ENCODE data around the gene HERC3. TPM values are rescaled to one million over a fixed set of nuclear protein-coding genes. Genes with fewer than 3 reads are reported as not detected.

HERC3 gene
- total and polyA plus RNA-seq, 4 donors = 5.1 to 22.1 (median 10.0) TPM

DNA sequence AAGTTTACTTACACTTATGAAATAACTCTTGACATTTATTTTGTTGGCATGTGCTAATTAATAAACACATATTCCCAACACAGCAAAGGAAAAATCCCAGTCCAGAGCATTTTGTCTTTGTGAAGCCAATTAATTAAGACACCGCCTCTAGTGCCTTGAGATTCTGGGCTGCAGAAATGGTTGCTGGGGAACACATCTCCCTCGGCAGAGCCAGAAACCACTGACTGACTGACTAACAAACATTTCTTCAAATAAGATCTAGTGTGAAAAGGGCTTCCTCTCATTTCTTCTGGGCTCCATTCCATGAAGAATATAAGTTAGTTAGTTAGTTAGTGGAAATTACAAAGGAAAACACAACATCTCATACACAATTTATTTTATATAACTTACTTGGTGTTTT, 133.7 kb downstream of the HERC3 start:
- Histone ChIP-seq H3K4me1 (ENCODE audit: control insufficient read depth in 4 of 4, insufficient read depth in 4 of 4, low read length in 3 of 4) (peaks cover 3 to 5% (median 4%) of the 10 kb centered on the region in 4 donors), H3K36me3 (ENCODE audit: control insufficient read depth in 4 of 4, insufficient read depth in 3 of 4, low read depth in 1 of 4, low read length in 3 of 4) (peaks cover 8 to 46% (median 35%) of the 10 kb centered on the region in 4 donors), H3K9ac (ENCODE audit: low read depth in 1 of 2, low read length in 2 of 2) (no peak overlapping the region), H3K27ac (ENCODE audit: low read depth in 1 of 2, low read length in 2 of 2) (no peak overlapping the region), H3K27me3 (ENCODE audit: control insufficient read depth in 4 of 4, insufficient read depth in 4 of 4, low read length in 3 of 4) (no peaks in the 10 kb centered on the region), H3K9me3 (ENCODE audit: control insufficient read depth in 4 of 4, low read length in 3 of 4) (no peaks in the 10 kb centered on the region), H3K4me3 (ENCODE audit: low read depth in 1 of 3, low read length in 3 of 3) (no peak overlapping the region)
- TF ChIP-seq, protein P1, sequence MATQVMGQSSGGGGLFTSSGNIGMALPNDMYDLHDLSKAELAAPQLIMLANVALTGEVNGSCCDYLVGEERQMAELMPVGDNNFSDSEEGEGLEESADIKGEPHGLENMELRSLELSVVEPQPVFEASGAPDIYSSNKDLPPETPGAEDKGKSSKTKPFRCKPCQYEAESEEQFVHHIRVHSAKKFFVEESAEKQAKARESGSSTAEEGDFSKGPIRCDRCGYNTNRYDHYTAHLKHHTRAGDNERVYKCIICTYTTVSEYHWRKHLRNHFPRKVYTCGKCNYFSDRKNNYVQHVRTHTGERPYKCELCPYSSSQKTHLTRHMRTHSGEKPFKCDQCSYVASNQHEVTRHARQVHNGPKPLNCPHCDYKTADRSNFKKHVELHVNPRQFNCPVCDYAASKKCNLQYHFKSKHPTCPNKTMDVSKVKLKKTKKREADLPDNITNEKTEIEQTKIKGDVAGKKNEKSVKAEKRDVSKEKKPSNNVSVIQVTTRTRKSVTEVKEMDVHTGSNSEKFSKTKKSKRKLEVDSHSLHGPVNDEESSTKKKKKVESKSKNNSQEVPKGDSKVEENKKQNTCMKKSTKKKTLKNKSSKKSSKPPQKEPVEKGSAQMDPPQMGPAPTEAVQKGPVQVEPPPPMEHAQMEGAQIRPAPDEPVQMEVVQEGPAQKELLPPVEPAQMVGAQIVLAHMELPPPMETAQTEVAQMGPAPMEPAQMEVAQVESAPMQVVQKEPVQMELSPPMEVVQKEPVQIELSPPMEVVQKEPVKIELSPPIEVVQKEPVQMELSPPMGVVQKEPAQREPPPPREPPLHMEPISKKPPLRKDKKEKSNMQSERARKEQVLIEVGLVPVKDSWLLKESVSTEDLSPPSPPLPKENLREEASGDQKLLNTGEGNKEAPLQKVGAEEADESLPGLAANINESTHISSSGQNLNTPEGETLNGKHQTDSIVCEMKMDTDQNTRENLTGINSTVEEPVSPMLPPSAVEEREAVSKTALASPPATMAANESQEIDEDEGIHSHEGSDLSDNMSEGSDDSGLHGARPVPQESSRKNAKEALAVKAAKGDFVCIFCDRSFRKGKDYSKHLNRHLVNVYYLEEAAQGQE (IDR thresholded peaks at IDR 0.05) = no peak
- TF ChIP-seq EGR1 (IDR thresholded peaks at IDR 0.05; ENCODE audit: low read depth in 2 of 2) (no peak), NR2F2 (IDR thresholded peaks at IDR 0.05) (no peak), HNF4A (conservative IDR thresholded peaks at IDR 0.05) (no peak), RAD21 (IDR thresholded peaks at IDR 0.05) (no peak), YY1 (IDR thresholded peaks at IDR 0.05) (no peak), HNF4G (IDR thresholded peaks at IDR 0.05) (no peak)
- TF ChIP-seq, protein P2, sequence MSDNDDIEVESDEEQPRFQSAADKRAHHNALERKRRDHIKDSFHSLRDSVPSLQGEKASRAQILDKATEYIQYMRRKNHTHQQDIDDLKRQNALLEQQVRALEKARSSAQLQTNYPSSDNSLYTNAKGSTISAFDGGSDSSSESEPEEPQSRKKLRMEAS (IDR thresholded peaks at IDR 0.05) = no peak
- TF ChIP-seq, protein P3, sequence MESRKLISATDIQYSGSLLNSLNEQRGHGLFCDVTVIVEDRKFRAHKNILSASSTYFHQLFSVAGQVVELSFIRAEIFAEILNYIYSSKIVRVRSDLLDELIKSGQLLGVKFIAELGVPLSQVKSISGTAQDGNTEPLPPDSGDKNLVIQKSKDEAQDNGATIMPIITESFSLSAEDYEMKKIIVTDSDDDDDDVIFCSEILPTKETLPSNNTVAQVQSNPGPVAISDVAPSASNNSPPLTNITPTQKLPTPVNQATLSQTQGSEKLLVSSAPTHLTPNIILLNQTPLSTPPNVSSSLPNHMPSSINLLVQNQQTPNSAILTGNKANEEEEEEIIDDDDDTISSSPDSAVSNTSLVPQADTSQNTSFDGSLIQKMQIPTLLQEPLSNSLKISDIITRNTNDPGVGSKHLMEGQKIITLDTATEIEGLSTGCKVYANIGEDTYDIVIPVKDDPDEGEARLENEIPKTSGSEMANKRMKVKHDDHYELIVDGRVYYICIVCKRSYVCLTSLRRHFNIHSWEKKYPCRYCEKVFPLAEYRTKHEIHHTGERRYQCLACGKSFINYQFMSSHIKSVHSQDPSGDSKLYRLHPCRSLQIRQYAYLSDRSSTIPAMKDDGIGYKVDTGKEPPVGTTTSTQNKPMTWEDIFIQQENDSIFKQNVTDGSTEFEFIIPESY (IDR thresholded peaks at IDR 0.05) = no peak
- TF ChIP-seq, protein P4, sequence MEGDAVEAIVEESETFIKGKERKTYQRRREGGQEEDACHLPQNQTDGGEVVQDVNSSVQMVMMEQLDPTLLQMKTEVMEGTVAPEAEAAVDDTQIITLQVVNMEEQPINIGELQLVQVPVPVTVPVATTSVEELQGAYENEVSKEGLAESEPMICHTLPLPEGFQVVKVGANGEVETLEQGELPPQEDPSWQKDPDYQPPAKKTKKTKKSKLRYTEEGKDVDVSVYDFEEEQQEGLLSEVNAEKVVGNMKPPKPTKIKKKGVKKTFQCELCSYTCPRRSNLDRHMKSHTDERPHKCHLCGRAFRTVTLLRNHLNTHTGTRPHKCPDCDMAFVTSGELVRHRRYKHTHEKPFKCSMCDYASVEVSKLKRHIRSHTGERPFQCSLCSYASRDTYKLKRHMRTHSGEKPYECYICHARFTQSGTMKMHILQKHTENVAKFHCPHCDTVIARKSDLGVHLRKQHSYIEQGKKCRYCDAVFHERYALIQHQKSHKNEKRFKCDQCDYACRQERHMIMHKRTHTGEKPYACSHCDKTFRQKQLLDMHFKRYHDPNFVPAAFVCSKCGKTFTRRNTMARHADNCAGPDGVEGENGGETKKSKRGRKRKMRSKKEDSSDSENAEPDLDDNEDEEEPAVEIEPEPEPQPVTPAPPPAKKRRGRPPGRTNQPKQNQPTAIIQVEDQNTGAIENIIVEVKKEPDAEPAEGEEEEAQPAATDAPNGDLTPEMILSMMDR (IDR thresholded peaks at IDR 0.05; ENCODE audit: low read depth, low read length, missing input control) = no peak
- TF ChIP-seq, protein P5, sequence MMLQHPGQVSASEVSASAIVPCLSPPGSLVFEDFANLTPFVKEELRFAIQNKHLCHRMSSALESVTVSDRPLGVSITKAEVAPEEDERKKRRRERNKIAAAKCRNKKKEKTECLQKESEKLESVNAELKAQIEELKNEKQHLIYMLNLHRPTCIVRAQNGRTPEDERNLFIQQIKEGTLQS (IDR thresholded peaks at IDR 0.05) = no peak
- no peak for DNase-seq (ENCODE audit: low spot score)
- WGBS = 97% methylated on average over 2 of the region's 2 CpGs

DNA sequence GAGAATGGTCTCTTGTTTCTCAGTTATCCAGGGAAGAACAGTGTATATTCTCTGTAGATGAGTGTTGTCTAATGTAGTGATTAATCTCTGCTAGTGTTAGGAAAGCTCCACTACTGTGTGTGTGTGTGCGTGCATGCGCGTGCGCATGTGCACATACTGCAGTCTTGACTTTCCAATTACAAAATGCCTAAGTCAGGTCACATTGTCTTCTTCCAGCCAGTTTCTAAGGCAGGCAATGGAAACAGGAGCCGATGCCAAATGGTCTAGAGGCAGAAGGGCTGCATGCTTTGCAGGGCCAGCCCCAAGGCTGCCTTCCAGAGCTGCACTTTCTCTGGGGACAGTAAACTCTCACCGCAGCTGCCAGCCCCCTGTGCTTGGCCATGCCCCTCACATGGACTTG, 135.9 kb downstream of the HERC3 start:
- Histone ChIP-seq H3K27me3 (ENCODE audit: control insufficient read depth in 4 of 4, insufficient read depth in 4 of 4, low read length in 3 of 4) (no peaks in the 10 kb centered on the region), H3K4me1 (ENCODE audit: control insufficient read depth in 4 of 4, insufficient read depth in 4 of 4, low read length in 3 of 4) (peaks cover 0 to 8% (median 3%) of the 10 kb centered on the region in 4 donors), H3K36me3 (ENCODE audit: control insufficient read depth in 4 of 4, insufficient read depth in 3 of 4, low read depth in 1 of 4, low read length in 3 of 4) (peaks cover 9 to 51% (median 38%) of the 10 kb centered on the region in 4 donors), H3K27ac (ENCODE audit: low read depth in 1 of 2, low read length in 2 of 2) (no peak overlapping the region), H3K9ac (ENCODE audit: low read depth in 1 of 2, low read length in 2 of 2) (no peak overlapping the region), H3K4me3 (ENCODE audit: low read depth in 1 of 3, low read length in 3 of 3) (no peak overlapping the region), H3K9me3 (ENCODE audit: control insufficient read depth in 4 of 4, low read length in 3 of 4) (no peaks in the 10 kb centered on the region)
- TF ChIP-seq SP1 (IDR thresholded peaks at IDR 0.05) (no peak), EGR1 (IDR thresholded peaks at IDR 0.05; ENCODE audit: low read depth in 2 of 2) (no peak), JUND (IDR thresholded peaks at IDR 0.05) (no peak), RXRA (IDR thresholded peaks at IDR 0.05) (no peak), HNF4G (IDR thresholded peaks at IDR 0.05) (no peak), HNF4A (conservative IDR thresholded peaks at IDR 0.05) (no peak), NR2F2 (IDR thresholded peaks at IDR 0.05) (no peak)
- TF ChIP-seq, protein P1 (IDR thresholded peaks at IDR 0.05) = no peak
- TF ChIP-seq, protein P2 (IDR thresholded peaks at IDR 0.05) = no peak
- TF ChIP-seq, protein P4 (IDR thresholded peaks at IDR 0.05; ENCODE audit: low read depth, low read length, missing input control) = no peak
- WGBS = 92% methylated on average over 6 of the region's 6 CpGs
- DNase-seq (ENCODE audit: low spot score) = no peak

All from liver (tissue), 9 donors.